Measurements from ENCODE around the gene MS4A14. TPM values are rescaled to one million over a fixed set of nuclear protein-coding genes. Genes with fewer than 3 reads are reported as not detected.
"Not testable (repeated sequence)": the region's sequence is repeated elsewhere in the genome, so short reads cannot be mapped to it uniquely, and the experiment has no call there.

The MS4A14 gene, protein sequence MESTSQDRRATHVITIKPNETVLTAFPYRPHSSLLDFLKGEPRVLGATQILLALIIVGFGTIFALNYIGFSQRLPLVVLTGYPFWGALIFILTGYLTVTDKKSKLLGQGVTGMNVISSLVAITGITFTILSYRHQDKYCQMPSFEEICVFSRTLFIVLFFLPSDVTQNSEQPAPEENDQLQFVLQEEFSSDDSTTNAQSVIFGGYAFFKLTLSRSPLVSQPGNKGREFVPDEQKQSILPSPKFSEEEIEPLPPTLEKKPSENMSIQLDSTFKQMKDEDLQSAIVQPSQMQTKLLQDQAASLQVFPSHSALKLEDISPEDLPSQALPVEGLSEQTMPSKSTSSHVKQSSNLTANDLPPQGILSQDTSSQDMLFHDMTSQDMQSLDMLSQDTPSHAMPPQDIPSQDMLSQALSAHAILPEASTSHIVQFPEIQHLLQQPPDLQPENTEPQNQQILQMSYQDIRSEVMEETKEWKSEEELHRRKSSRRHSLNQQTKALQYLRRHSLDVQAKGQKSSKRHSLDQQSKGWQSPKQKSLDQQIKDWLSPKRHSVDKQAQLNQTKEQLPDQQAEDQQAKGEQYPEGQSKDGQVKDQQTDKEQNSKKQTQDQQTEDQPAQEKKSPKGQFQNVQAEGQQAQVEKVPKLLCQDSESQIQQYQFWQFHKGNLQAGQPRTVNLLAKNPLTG
- total RNA-seq (0.37 TPM), polyA plus RNA-seq (0.46 TPM)

DNA sequence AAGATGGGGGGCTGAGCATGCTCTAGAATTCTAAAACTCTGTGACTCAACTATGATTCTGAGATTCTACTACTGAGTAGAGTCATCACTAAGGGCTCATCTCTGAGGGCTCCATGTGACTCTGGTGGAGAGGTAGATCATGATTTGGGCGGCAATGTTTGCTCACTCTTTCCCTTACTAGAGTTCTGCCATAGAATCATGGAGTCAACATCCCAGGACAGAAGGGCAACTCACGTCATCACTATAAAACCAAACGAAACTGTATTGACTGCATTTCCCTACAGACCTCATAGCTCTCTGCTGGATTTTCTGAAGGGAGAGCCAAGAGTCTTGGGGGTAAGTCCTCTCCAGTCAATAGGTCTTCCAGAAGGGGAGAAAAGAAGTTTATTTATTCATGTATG, at the start of gene MS4A14:
Gene MS4A14, plus strand, starts transcription at position 78 of the 400 bp plus-strand sequence. Its CDS starts 120 bp downstream, at position 198.
- H3K36me3 ChIP-seq (ENCODE audit: insufficient read depth) = no peaks in the 10 kb centered on the region
- DNase-seq (ENCODE audit: extremely low spot score) = no peak
- H3K4me3 ChIP-seq (ENCODE audit: low read depth, low read length) = no peak within 1 kb of the TSS
- no peaks in the 10 kb centered on the region for H3K4me1 ChIP-seq (ENCODE audit: insufficient read depth)
- no peak within 1 kb of the TSS for H3K27ac ChIP-seq (ENCODE audit: low read depth)
- WGBS = 65% methylated on average over 3 of the region's 3 CpGs

DNA sequence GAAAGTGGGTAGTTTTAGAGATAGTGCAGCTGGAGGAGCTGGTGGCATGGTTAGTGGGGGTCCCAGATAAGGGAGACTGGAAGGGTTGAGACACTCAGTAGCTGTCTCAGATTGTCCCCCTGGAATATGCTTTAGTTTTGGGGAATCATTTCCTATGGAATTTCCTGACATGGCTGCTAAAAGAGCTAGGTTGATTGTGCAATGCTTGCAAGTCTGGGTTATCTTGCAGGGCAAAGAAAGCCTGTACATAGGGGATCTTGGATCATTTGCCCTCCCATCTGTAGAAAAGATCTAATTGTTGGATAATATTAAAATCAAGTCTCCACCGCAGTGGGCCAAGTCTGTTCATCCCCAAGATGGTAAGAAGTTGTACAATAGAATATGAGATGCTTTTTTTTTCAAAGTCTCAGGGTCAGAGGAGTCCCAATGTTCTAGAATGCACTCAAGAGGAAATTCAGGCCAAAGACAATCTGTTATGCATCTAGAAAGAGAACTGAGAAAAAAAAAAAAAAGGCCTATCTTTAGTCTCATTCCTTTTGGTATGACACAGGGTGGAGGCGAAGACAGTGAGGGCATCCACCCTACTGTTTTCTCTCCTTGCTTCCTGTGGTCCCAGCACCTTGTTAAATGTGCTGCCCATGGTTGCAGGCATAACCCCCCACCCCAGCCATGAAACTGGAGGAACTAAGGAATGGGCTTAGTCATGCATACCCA, 49.0 kb upstream of the MS4A14 start:
- 84% methylated on average over 2 of the region's 2 CpGs for WGBS
- no peaks in the 10 kb centered on the region for H3K36me3 ChIP-seq (ENCODE audit: insufficient read depth)
- H3K27ac ChIP-seq (ENCODE audit: low read depth) = no peak overlapping the region
- no peaks in the 10 kb centered on the region for H3K4me1 ChIP-seq (ENCODE audit: insufficient read depth)
- DNase-seq (ENCODE audit: extremely low spot score) = no peak
- H3K4me3 ChIP-seq (ENCODE audit: low read depth, low read length) = no peak overlapping the region

DNA sequence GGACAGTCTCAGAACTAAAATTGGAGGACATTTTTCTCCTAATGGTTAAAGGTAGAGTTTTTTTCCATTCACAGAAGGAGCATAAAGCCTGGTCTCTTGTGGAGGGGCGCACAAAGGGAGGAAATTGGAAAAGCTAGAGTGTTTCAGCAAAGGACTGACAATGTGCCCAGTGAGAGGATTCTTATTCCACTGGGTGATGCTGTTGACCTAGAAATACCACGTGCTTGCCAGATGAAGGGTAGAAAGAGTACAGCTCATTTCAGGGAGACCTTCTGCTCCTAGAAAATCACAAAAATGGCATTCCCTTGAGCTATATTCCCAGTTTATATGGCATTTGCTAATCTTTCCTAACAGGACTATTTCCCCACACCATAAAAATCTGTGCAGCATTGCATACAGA, 48.1 kb upstream of the MS4A14 start:
- Histone ChIP-seq H3K4me1 (ENCODE audit: insufficient read depth) (no peaks in the 10 kb centered on the region), H3K36me3 (ENCODE audit: insufficient read depth) (no peaks in the 10 kb centered on the region), H3K27ac (ENCODE audit: low read depth) (no peak overlapping the region), H3K4me3 (ENCODE audit: low read depth, low read length) (no peak overlapping the region)
- DNase-seq (ENCODE audit: extremely low spot score) = no peak
- 69% methylated on average over 2 of the region's 2 CpGs for WGBS

DNA sequence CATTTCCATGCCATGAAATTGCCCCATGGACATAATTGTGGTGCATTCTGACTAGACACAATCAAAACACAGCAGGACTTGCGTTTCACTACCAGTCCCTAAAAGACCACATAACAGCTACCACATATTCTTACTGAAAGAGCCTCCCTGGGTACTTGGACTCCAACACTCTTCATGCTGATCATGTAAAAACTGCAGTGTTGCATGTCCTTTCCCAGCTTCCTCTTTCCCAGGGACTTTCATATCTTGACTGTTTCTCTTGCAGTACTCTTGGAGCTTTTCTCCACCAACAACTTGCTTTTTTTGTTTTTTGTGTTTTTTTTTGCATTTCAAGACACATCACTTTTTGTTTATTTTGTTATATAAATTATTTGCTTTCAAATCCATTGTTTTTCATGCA, 46.3 kb upstream of the MS4A14 start:
- H3K36me3 ChIP-seq (ENCODE audit: insufficient read depth) = no peaks in the 10 kb centered on the region
- H3K27ac ChIP-seq (ENCODE audit: low read depth) = no peak overlapping the region
- WGBS = 78% methylated on average over 1 of the region's 1 CpG
- no peaks in the 10 kb centered on the region for H3K4me1 ChIP-seq (ENCODE audit: insufficient read depth)
- DNase-seq (ENCODE audit: extremely low spot score) = no peak
- no peak overlapping the region for H3K4me3 ChIP-seq (ENCODE audit: low read depth, low read length)

DNA sequence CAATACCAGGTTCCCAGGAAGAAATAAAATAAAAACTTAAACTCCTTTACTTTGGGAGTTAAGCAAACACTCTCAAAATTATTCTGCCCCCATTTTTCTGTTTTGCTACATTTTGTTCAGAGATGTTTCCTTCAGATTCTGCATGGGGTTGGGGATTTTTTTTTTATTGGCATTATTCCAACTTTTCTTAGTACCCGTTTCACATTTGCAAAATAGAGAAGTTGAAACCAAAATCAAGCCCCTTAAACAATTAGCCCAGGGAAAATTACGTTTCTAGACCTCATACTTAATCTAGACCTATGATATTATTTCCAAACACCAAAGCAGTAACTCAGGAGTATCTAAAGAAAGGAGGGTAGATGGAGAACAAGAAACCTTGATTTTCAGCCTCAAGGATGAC, 38.5 kb upstream of the MS4A14 start:
- no peak overlapping the region for H3K4me3 ChIP-seq (ENCODE audit: low read depth, low read length)
- DNase-seq (ENCODE audit: extremely low spot score) = no peak
- no peaks in the 10 kb centered on the region for H3K4me1 ChIP-seq (ENCODE audit: insufficient read depth)
- no peaks in the 10 kb centered on the region for H3K36me3 ChIP-seq (ENCODE audit: insufficient read depth)
- no peak overlapping the region for H3K27ac ChIP-seq (ENCODE audit: low read depth)
- 34% methylated on average over 2 of the region's 2 CpGs for WGBS

DNA sequence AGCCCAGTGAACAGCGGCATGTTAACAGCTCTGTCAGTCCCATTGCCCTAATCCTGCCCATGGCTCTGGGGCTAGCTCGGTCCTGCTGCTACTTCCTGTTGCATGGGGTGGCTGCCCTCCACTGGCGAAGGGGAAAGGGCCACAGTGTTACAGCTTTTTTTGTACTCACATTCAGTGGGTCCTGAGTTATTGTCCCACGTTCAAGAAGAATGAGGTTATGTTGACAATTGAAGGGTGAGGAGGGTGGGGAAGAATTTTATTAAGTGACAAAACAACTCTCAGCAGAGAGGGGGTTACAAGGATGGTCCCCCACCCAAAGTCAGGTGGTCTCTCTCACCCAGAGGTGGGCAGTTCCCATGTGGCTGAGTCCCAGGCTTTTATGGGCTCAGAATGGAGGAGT, 35.6 kb upstream of the MS4A14 start:
- H3K36me3 ChIP-seq (ENCODE audit: insufficient read depth) = no peaks in the 10 kb centered on the region
- H3K27ac ChIP-seq (ENCODE audit: low read depth) = no peak overlapping the region
- no peak overlapping the region for H3K4me3 ChIP-seq (ENCODE audit: low read depth, low read length)
- WGBS = 80% methylated on average over 4 of the region's 4 CpGs
- DNase-seq (ENCODE audit: extremely low spot score) = no peak
- H3K4me1 ChIP-seq (ENCODE audit: insufficient read depth) = no peaks in the 10 kb centered on the region

DNA sequence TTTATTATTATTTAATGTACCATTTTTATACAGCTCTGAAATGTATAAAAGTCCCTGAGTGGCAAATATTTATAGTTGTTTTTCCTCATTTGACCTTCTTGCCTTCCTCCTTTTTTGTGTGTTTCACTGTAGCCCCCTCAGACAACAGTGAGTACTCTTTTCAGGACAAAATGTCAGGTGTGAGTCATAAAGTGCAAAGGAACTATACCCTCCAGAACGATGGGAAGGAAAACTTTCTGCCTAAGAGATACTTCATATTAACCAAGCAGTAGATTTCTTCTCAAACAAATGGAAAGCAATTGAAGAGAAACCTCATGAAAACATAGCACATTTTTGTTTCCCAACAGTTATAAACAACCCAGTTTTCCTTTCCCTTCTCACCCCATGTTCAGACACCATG, 34.0 kb upstream of the MS4A14 start:
- H3K27ac ChIP-seq (ENCODE audit: low read depth) = no peak overlapping the region
- no peak overlapping the region for H3K4me3 ChIP-seq (ENCODE audit: low read depth, low read length)
- H3K36me3 ChIP-seq (ENCODE audit: insufficient read depth) = no peaks in the 10 kb centered on the region
- WGBS = 39% methylated on average over 1 of the region's 1 CpG
- no peak for DNase-seq (ENCODE audit: extremely low spot score)
- H3K4me1 ChIP-seq (ENCODE audit: insufficient read depth) = no peaks in the 10 kb centered on the region

DNA sequence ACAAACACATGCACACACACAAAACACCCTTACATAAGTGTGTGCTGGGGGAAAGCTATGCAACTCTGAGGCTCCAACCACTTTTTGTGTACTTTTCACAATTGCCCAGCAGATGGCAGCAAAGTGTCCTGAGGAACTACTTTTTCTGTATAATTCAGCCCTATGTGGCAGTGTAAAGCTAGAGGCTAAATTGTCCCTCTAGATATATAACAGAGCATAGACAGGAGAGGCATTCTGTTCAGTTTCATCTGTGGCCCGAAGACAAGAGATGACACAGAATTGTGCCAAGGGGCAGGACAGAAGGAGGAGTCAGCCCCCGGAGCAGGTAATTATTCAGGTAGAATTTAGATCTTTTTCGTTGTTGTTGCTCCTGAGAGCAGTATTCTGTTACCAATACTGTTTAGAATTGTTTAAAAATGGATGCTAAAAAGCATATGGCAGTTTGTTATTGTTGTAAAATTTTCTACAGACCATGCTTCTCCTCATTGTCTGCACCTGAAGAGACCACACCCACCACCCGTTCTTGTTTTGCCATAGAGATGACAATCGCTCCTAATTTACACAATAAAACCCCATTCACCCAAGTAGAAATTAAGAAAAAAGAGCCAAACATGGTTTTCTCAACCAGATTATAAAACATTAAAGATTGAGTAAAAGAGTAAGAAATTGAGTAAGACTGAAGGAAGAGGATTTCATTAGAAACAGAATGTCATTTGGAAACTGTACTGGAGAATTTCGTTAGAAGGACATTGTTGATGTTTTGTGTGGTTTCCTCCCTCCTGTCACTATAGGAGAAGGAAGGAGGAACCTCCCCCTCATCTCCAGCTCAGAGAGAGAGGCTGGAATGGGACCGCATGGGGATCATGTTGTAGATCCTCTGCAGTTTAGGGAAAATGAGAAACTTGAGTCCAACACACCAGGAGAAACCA, 32.5 kb upstream of the MS4A14 start:
- no peak overlapping the region for H3K4me3 ChIP-seq (ENCODE audit: low read depth, low read length)
- H3K27ac ChIP-seq (ENCODE audit: low read depth) = no peak overlapping the region
- no peaks in the 10 kb centered on the region for H3K4me1 ChIP-seq (ENCODE audit: insufficient read depth)
- peak; percentile 42 for DNase-seq (ENCODE audit: extremely low spot score)
- H3K36me3 ChIP-seq (ENCODE audit: insufficient read depth) = no peaks in the 10 kb centered on the region
- WGBS = 47% methylated on average over 7 of the region's 7 CpGs

DNA sequence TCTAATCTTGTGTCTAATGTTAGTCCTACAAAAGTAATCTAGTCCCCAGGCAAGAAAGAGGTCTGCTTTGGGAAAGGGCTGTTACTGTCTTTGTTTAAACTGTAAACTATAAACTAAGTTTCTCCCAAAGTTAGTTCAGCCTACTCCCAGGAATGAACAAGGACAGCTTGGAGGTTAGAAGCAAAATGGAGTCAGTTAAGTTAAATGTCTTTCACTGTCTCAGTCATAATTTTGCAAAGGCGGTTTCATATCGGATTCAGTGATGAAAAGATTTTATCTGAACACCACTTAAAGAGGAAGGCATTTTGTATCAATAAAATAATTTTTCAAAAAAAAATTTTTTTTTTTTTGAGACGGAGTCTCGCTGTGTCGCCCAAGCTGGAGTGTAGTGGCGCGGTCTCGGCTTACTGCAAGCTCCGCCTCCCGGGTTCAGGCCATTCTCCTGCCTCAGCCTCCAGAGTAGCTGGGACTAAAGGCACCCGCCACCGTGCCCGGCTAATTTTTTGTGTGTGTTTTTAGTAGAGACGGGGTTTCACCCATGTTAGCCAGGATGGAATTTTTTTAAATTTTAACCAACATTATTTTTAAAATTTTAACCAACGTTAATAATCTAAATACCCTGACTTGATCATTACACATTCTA, 29.9 kb upstream of the MS4A14 start:
- H3K36me3 ChIP-seq (ENCODE audit: insufficient read depth); H3K27ac ChIP-seq (ENCODE audit: low read depth); H3K4me1 ChIP-seq (ENCODE audit: insufficient read depth); H3K4me3 ChIP-seq (ENCODE audit: low read depth, low read length); DNase-seq (ENCODE audit: extremely low spot score): not testable (repeated sequence)
- WGBS = 93% methylated on average over 15 of the region's 15 CpGs

DNA sequence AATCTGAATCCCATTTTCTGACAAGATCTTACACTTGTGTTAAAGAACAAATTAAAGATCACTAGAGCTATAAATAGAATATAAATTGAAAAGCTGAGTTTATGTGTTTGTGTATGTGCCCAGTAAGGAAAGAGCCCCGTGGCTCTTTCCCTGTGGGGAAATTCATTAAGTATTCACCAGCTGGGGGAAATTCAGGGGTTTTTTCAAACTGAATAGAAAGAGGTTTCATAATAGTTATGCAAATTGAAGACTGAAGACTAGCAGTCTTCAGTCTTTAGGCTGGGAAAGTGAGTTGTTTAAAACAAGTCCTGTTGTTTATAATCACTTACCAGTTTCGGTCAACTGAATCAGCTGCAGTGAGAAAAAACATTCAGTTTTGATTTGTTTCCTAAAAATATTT, 29.2 kb upstream of the MS4A14 start:
- Histone ChIP-seq H3K36me3 (ENCODE audit: insufficient read depth) (no peaks in the 10 kb centered on the region), H3K4me3 (ENCODE audit: low read depth, low read length) (no peak overlapping the region), H3K4me1 (ENCODE audit: insufficient read depth) (no peaks in the 10 kb centered on the region), H3K27ac (ENCODE audit: low read depth) (no peak overlapping the region)
- 42% methylated on average over 2 of the region's 2 CpGs for WGBS
- DNase-seq (ENCODE audit: extremely low spot score) = no peak

DNA sequence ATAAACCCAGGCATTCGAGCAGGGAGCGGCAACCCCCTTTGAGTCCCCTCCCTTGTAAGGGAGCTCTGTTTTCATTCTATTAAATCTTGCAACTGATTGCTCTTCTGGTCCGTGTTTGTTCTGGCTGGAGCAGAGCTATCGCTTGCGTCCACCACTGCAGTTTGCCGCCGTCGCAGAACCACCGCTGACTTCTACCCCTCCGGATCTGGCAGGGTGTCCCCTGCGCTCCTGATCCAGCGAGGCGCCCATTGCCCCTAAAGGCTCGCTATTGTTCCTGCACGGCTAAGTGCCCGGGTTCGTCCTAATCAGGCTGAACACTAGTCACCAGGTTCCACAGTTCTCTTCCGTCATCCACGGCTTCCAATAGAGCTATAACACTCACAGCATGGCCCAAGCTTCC, 28.4 kb upstream of the MS4A14 start:
- Histone ChIP-seq H3K4me1 (ENCODE audit: insufficient read depth) (no peaks in the 10 kb centered on the region), H3K36me3 (ENCODE audit: insufficient read depth) (no peaks in the 10 kb centered on the region), H3K27ac (ENCODE audit: low read depth) (no peak overlapping the region), H3K4me3 (ENCODE audit: low read depth, low read length) (no peak overlapping the region)
- DNase-seq (ENCODE audit: extremely low spot score) = no peak
- 87% methylated on average over 19 of the region's 19 CpGs for WGBS

DNA sequence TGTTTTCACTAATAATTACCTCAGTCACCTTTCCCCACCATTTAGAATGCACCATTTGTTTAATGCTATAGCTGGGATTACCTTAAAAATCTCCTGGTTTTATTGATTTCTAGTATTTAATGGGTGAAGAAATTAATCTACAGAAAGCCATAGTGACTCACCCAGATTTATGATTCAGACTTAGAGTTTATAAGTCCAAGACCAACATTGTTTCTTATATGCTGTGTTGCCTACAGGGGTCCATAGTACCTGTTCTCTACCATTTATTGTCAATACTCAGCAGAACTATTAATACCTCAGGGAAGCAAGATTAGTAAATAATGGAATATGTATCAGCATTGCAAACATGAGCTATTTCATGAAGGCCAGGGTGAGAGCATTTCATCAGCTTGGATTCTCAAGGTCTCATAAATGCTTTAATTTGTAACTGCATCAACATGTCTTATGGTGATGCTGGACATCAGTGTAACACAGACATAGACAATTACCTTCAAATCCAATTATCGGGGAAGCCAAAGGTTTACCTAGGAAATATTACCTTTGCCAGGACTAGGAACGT, 25.9 kb upstream of the MS4A14 start:
- Histone ChIP-seq H3K27ac (ENCODE audit: low read depth) (no peak overlapping the region), H3K4me3 (ENCODE audit: low read depth, low read length) (no peak overlapping the region), H3K36me3 (ENCODE audit: insufficient read depth) (no peaks in the 10 kb centered on the region), H3K4me1 (ENCODE audit: insufficient read depth) (no peaks in the 10 kb centered on the region)
- 50% methylated on average over 2 of the region's 2 CpGs for WGBS
- DNase-seq (ENCODE audit: extremely low spot score) = no peak
